GM12891 (cell line): Measurements from ENCODE around the gene XAB2.

ENCODE experiments used
- PAX5 ChIP-seq: IDR thresholded peaks from 2 replicates; pipeline ENCODE4 v1.6.1; 2011; ENCODE audit warnings: low read length, moderate library complexity, mild to moderate bottlenecking; ENCODE audit not compliant: insufficient read depth, severe bottlenecking
- POLR2A ChIP-seq: IDR thresholded peaks from 2 replicates; pipeline ENCODE4 v1.6.1; 2011; ENCODE audit warnings: low read depth, low read length, control low read depth
- POLR2AphosphoS5 ChIP-seq: IDR thresholded peaks from 2 replicates; pipeline ENCODE4 v1.6.1; 2011; ENCODE audit warnings: low read depth, low read length, control low read depth
- SPI1 ChIP-seq: IDR thresholded peaks from 2 replicates; pipeline ENCODE4 v1.6.1; 2011; ENCODE audit warnings: low read depth, low read length, control low read depth
- TAF1 ChIP-seq: IDR thresholded peaks from 2 replicates; pipeline ENCODE4 v1.6.1; 2011; ENCODE audit warnings: low read depth, low read length, control low read depth

DNA sequence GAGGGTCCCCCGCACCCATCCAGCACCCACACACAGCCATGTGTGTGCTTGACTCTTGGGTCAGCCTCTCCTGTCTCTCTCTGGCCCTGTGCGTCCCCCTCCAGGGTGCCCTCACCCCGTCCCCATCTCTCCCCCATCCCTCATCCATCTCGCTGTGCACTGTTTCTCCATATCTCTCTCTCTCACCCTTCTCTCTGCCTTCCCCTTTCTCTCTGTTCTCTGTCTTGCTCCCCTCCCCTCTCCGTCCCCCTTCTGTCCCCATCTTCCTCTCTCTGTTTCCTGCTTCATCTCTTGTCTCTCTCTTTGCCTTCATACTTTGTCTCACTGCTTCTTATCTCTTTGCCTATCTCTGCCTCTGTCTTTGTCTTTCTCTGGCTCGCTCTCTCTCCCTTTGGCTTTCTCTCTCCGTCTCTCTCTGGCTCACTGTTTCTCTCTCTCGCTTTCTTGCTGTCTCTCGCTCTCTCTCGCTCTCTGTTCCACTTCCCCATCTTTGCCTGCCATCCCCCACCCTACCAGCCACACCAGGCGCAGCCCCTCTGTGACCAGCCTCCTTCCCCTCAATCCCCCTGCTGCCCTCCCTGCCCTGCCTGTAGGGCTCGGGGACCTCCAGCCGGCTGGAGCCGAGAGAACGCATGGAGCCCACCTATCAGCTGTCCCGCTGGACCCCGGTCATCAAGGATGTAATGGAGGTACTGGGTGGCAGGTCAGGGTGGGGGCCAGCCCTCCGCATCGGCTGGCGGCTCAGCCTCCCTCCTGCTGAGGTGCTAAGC, 16.5 kb upstream of the XAB2 start:
- TF ChIP-seq POLR2AphosphoS5, result no peak
- no peak for TF ChIP-seq POLR2A
- TF ChIP-seq TAF1, result no peak
- TF ChIP-seq PAX5, result no peak
- TF ChIP-seq SPI1, result 0 out of 2 replicates have a peak, but pooled peaks have one; percentile 12
